HL-60 (cell line): Measurements from ENCODE around the gene SLC9C2.

Source experiments
- CTCF ChIP-seq: IDR thresholded peaks from one replicate; pipeline ENCODE4 v1.5.1; 2011; ENCODE audit warnings: low read length, control low read depth, inconsistent platforms; ENCODE audit not compliant: insufficient read depth
- GABPA ChIP-seq: IDR thresholded peaks from 2 replicates; pipeline ENCODE4 v1.6.1; 2012; ENCODE audit warnings: low read depth
- POLR2AphosphoS5 ChIP-seq: IDR thresholded peaks from 2 replicates; pipeline ENCODE4 v1.6.1; 2012; ENCODE audit warnings: low read depth
- SPI1 ChIP-seq: IDR thresholded peaks from 2 replicates; pipeline ENCODE4 v1.6.1; 2012; ENCODE audit warnings: low read depth, mild to moderate bottlenecking, borderline replicate concordance

GRCh38 chr1:173520799-173521198, 82.1 kb downstream of the SLC9C2 start:
- TF ChIP-seq CTCF, result no peak
- no peak for TF ChIP-seq GABPA
- no peak for TF ChIP-seq SPI1
- TF ChIP-seq POLR2AphosphoS5, result no peak
